Neural crest cell (in vitro differentiated cells): ENCODE results near the gene SPOCK1. TPM values are rescaled to one million over a fixed set of nuclear protein-coding genes. Genes with fewer than 3 reads are reported as not detected.

Source experiments
- DNase-seq: peaks from one replicate; pipeline ENCODE4 v3.0.0; 2021; ENCODE audit warnings: low read depth, mixed read lengths, low spot score
- H3K27ac Mint-ChIP-seq: one replicate; pipeline ENCODE4 v1.8.0; 2021; ENCODE audit warnings: mild to moderate bottlenecking, mixed read lengths; ENCODE audit not compliant: unreplicated experiment
- H3K27me3 Mint-ChIP-seq: 2 replicates; pipeline ENCODE4 v1.8.0; 2021; ENCODE audit warnings: low read depth, mild to moderate bottlenecking, mixed read lengths
- H3K36me3 Mint-ChIP-seq: 2 replicates; pipeline ENCODE4 v1.8.0; 2021; ENCODE audit warnings: low read depth, mild to moderate bottlenecking, mixed read lengths
- H3K4me1 Mint-ChIP-seq: 2 replicates; pipeline ENCODE4 v1.8.0; 2021; ENCODE audit warnings: mixed read lengths
- H3K4me3 Mint-ChIP-seq: one replicate; pipeline ENCODE4 v1.8.0; 2021; ENCODE audit warnings: mild to moderate bottlenecking, mixed read lengths
- H3K9me3 Mint-ChIP-seq: 2 replicates; pipeline ENCODE4 v1.8.0; 2021; ENCODE audit warnings: mixed read lengths
- total RNA-seq: library from RNA; stranded (reverse); gene quantifications from 2 replicates; pipeline ENCODE4 v1.2.1, GENCODE V29; 2021
- TF ChIP-seq, protein P1 (sequence below): fragments of 200-600 bp; sonication (generic); conservative IDR thresholded peaks from 2 replicates; pipeline ENCODE4 v1.5.0; 2021; ENCODE audit warnings: antibody characterized with exemption, mild to moderate bottlenecking

The SPOCK1 gene
- total RNA-seq, 1 donor from 2014 or later = 89.7 TPM

DNA sequence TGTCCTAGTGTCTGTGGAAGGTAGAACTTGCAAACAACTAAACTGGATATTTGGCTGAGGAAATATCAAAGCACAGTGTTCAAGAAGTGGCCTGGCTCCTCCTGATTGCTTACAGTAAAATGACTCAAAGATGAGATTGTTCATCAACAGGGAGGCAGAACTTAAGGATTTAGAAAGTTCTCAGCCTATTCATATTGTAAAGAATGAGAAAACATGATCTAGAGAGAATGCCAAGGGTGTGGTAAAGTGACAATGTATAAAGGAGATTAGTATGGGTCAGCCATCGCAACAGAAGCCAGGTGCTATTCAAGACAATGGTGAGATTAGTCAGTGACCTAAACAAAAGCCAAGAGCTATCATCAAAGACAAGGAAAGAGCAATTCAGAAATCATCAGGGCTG lies 372.3 kb downstream of the SPOCK1 start:
- DNase-seq = no peak
- TF ChIP-seq, protein P1, sequence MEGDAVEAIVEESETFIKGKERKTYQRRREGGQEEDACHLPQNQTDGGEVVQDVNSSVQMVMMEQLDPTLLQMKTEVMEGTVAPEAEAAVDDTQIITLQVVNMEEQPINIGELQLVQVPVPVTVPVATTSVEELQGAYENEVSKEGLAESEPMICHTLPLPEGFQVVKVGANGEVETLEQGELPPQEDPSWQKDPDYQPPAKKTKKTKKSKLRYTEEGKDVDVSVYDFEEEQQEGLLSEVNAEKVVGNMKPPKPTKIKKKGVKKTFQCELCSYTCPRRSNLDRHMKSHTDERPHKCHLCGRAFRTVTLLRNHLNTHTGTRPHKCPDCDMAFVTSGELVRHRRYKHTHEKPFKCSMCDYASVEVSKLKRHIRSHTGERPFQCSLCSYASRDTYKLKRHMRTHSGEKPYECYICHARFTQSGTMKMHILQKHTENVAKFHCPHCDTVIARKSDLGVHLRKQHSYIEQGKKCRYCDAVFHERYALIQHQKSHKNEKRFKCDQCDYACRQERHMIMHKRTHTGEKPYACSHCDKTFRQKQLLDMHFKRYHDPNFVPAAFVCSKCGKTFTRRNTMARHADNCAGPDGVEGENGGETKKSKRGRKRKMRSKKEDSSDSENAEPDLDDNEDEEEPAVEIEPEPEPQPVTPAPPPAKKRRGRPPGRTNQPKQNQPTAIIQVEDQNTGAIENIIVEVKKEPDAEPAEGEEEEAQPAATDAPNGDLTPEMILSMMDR = no peak
- no peaks in the 10 kb centered on the region for H3K4me1 Mint-ChIP-seq
- H3K27ac Mint-ChIP-seq = no peak overlapping the region
- H3K4me3 Mint-ChIP-seq = no peak overlapping the region
- H3K9me3 Mint-ChIP-seq = no peaks in the 10 kb centered on the region
- H3K27me3 Mint-ChIP-seq = no peaks in the 10 kb centered on the region
- H3K36me3 Mint-ChIP-seq = peaks cover 2% of the 10 kb centered on the region

DNA sequence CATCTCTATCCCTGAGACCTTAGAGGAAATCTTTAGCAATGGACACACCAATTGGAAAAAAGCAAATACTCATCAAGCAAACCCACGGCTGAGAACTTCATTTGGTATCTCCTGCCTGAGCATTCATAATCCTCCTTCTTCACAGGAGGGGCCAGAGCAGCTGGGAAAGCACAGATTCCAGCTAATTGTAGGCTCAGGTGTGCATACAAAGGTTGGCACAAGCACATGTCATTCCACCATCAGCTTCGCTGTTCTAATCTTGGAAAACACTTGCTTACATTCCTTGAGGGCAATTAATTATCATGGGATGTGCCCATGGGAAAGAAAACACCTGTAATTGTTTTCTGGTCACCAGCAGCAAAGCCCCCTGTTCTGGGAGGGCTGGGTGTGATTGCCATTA lies 376.6 kb downstream of the SPOCK1 start:
- H3K9me3 Mint-ChIP-seq = no peaks in the 10 kb centered on the region
- no peaks in the 10 kb centered on the region for H3K4me1 Mint-ChIP-seq
- no peaks in the 10 kb centered on the region for H3K36me3 Mint-ChIP-seq
- no peak for DNase-seq
- H3K27me3 Mint-ChIP-seq = peaks cover 2% of the 10 kb centered on the region
- TF ChIP-seq, protein P1 = no peak
- H3K4me3 Mint-ChIP-seq = no peak overlapping the region
- no peak overlapping the region for H3K27ac Mint-ChIP-seq

DNA sequence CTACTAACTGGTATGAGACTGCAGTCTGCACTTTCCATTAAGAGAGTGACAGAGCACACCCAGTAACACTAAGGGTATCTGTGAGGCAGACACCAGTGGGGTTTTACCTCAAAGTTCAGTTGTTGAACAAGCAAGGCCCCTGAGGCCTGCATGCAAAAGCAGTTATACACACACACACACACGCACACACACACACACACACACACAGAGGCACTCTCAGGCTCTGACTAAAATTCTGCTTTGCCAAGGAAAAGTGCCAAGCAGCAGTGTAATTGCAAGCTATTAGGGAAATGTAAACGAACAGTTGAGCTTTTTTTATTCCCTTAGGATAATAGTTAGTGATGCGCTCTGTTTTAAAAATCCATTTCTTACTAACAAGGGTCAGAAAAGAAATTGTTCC lies 377.1 kb downstream of the SPOCK1 start:
- no peaks in the 10 kb centered on the region for H3K36me3 Mint-ChIP-seq
- peaks cover 2% of the 10 kb centered on the region for H3K27me3 Mint-ChIP-seq
- no peak overlapping the region for H3K27ac Mint-ChIP-seq
- TF ChIP-seq, protein P1 = no peak
- DNase-seq = no peak
- no peaks in the 10 kb centered on the region for H3K4me1 Mint-ChIP-seq
- no peak overlapping the region for H3K4me3 Mint-ChIP-seq
- H3K9me3 Mint-ChIP-seq = no peaks in the 10 kb centered on the region

DNA sequence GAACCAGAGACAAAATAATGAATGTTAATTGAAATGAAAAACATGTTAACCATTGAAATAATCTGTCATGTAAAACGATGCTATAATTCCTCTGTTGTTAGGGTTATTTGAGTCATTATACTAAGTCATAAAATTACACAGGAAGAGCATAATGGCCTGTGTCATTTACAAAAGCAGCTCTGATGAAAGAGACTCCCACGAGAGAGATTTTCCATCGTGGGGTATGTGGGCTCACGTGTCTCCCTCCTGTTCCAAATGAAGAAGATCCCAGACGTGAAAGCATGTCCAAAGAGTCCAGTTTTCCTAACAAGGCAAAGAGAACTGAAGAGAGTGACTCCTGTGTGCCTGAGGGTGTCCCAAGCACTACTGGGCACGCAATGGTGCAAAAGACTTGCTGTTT lies 379.8 kb downstream of the SPOCK1 start:
- DNase-seq = no peak
- TF ChIP-seq, protein P1 = no peak
- H3K36me3 Mint-ChIP-seq = no peaks in the 10 kb centered on the region
- H3K27ac Mint-ChIP-seq = no peak overlapping the region
- H3K9me3 Mint-ChIP-seq = no peaks in the 10 kb centered on the region
- H3K4me1 Mint-ChIP-seq = no peaks in the 10 kb centered on the region
- H3K27me3 Mint-ChIP-seq = peaks cover 2% of the 10 kb centered on the region
- no peak overlapping the region for H3K4me3 Mint-ChIP-seq

DNA sequence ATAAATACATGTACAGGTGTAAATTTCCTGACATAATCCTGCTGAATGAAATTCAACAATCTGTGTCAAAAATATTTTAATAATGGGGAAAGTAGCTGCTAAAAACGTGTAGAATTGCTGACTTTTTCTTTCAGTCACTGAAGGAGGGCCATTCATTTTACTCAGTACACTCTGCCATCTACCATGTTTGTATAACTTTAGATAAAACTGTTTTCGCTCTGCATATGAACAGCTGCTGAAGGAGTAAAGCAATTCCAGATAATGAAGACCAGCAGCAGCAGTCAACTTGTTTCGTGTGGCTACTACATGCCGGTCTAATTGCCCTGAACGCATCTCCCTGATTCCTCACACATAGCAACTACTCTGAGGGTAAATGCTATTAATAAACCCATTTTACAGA lies 380.5 kb downstream of the SPOCK1 start:
- TF ChIP-seq, protein P1 = no peak
- Mint-ChIP-seq H3K36me3 (no peaks in the 10 kb centered on the region), H3K27me3 (peaks cover 2% of the 10 kb centered on the region), H3K9me3 (no peaks in the 10 kb centered on the region), H3K4me3 (no peak overlapping the region), H3K4me1 (no peaks in the 10 kb centered on the region), H3K27ac (no peak overlapping the region)
- DNase-seq = no peak

DNA sequence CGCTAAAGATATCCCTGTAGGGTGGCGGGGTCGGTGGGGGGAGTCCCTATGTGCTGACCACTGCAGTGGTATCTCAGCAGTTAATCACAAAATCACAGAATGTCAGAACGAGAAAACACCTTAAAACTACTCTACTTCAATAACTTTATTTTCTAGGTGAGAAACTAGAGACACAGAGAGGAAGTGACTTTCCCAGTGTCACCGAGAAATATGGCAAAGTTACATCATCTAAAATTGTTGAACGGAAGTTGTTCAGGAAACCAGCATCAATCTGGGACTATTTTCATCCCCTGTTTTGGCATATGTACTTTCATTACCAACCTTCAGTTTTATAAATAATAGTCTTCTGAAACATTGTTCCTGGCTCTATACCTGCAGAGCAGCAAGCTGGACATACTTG lies 384.0 kb downstream of the SPOCK1 start:
- H3K4me3 Mint-ChIP-seq = no peak overlapping the region
- H3K27ac Mint-ChIP-seq = no peak overlapping the region
- no peaks in the 10 kb centered on the region for H3K4me1 Mint-ChIP-seq
- DNase-seq = no peak
- no peaks in the 10 kb centered on the region for H3K27me3 Mint-ChIP-seq
- TF ChIP-seq, protein P1 = no peak
- no peaks in the 10 kb centered on the region for H3K9me3 Mint-ChIP-seq
- H3K36me3 Mint-ChIP-seq = peaks cover 5% of the 10 kb centered on the region
